NB4 (cell line): Measurements from ENCODE around the gene MSI2.

ENCODE experiments used
- DNase-seq: peaks from one replicate; pipeline ENCODE4 v3.0.0; 2010; ENCODE audit warnings: low read depth
- H3K4me3 ChIP-seq: one replicate; pipeline ENCODE4 v1.5.1; 2011; ENCODE audit warnings: mild to moderate bottlenecking, low read depth, low read length, moderate library complexity
- CTCF ChIP-seq: IDR thresholded peaks from one replicate; pipeline ENCODE4 v1.5.1; 2012; ENCODE audit warnings: low read depth, low read length
- MYC ChIP-seq: IDR thresholded peaks from 2 replicates; pipeline ENCODE4 v1.6.1; 2011; ENCODE audit warnings: low read depth, low read length
- POLR2A ChIP-seq: IDR thresholded peaks from 2 replicates; pipeline ENCODE4 v1.6.1; 2011; ENCODE audit warnings: mild to moderate bottlenecking; ENCODE audit not compliant: insufficient read length; ENCODE audit errors: extremely low read depth
- TF ChIP-seq, protein P1 (sequence below): IDR thresholded peaks from 2 replicates; pipeline ENCODE4 v1.6.1; 2011; ENCODE audit warnings: low read depth, low read length

Gene MSI2

GRCh38 chr17:57309479-57309878, 53.2 kb downstream of the MSI2 start:
- DNase-seq = no peak
- no peak for TF ChIP-seq POLR2A
- TF ChIP-seq, protein P1, sequence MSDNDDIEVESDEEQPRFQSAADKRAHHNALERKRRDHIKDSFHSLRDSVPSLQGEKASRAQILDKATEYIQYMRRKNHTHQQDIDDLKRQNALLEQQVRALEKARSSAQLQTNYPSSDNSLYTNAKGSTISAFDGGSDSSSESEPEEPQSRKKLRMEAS = no peak
- TF ChIP-seq CTCF = no peak
- no peak for TF ChIP-seq MYC
- H3K4me3 ChIP-seq = no peak overlapping the region

- H3K4me3 ChIP-seq = no peak overlapping the region
- TF ChIP-seq CTCF (no peak), POLR2A (no peak), MYC (no peak)
- TF ChIP-seq, protein P1 = no peak
- DNase-seq = no peak
Observed at GRCh38 chr17:57311281-57312216, 55.2 kb downstream of the MSI2 start.

DNA sequence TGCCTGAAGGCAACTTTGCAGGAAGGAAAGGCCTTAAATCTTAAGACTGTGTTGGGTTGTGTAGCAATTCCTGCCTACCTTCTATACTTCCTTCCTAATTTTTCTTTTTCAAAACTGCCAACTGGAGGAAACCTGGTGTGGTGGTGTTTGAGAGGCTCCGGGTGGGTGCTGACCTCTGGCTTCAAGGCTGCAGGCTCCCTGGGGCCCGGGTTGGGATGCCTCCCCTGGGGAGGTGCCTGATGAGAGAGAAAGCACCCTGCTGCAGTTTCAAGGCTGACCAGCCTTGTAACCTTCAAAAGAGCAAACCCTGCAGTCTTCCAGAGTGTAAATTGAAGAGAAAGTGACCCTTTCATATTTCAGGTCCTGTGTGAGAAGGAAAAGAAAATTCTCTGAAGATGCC, 55.9 kb downstream of the MSI2 start:
- no peak for TF ChIP-seq POLR2A
- TF ChIP-seq, protein P1 = no peak
- TF ChIP-seq MYC = no peak
- TF ChIP-seq CTCF = no peak
- peak; percentile 55 for DNase-seq
- no peak overlapping the region for H3K4me3 ChIP-seq

DNA sequence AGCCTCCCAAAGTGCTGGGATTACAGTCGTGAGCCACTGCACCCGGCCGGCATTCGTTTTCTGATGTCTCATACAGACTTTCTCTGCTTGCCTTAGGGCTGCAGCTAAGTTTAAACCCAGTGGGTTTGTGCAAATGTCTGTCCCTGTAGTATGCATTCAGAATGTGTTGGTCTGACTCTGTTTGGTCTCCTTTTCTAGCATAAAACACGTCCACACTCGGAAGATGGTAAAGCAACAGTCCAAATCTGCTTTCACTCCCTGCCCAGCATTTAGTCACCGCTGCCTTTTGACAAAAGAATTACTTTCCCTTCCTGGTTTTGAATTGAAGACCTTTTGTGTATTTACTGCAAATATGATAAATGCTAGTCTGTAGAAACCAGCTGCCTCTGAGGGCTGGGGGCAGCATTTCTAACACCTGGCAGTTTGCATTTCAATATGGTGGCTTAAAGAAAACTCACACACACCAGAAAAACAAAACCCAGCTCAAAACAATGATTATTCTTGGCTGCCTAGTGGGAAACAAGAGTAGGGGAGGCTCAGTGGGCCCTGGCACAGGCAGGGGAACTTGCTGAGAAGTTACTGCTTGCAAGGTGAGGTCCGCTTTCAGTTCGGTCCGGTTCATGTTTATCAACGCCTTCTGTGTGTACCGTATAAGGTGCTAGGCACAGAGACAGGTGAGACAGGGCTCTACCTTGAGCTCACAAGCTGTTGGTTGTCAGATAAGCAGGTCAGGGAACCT, 56.9 kb downstream of the MSI2 start:
- no peak for TF ChIP-seq CTCF
- TF ChIP-seq, protein P1 = no peak
- no peak for TF ChIP-seq POLR2A
- no peak for TF ChIP-seq MYC
- DNase-seq = no peak

GRCh38 chr17:57315061-57316015, 59.0 kb downstream of the MSI2 start:
- TF ChIP-seq, protein P1 = no peak
- TF ChIP-seq POLR2A = no peak
- DNase-seq = no peak
- no peak overlapping the region for H3K4me3 ChIP-seq

More for the DNA sequence above, 56.9 kb downstream of the MSI2 start:
- no peak overlapping the region for H3K4me3 ChIP-seq
